ENCODE data around the gene SKOR2. TPM values are rescaled to one million over a fixed set of nuclear protein-coding genes. Genes with fewer than 3 reads are reported as not detected.

The SKOR2 gene
- total and polyA plus RNA-seq, 2 of the 4 experiments (the other 2 are of a cell fraction): not detected

- no peak overlapping the region for H2BK5ac ChIP-seq (ENCODE audit: low read depth, low read length, poor library complexity, severe bottlenecking)
- H3K9me1 ChIP-seq (ENCODE audit: insufficient read depth, low read length): no peaks in the 10 kb centered on the region
- no peak overlapping the region for H2BK120ac ChIP-seq (ENCODE audit: low read depth, low read length)
- dilution Hi-C loops (cut with HindIII; ENCODE audit: low sequenced_read_pairs, unreplicated experiment): no loop called here
- H3K27me3 ChIP-seq (ENCODE audit: control insufficient read depth, insufficient read depth, low read length): peaks cover 28% of the 10 kb centered on the region
- no peak overlapping the region for H3K27ac ChIP-seq (ENCODE audit: insufficient read depth, low read length)
- no peak overlapping the region for H3K4me2 ChIP-seq (ENCODE audit: low read depth, low read length)
- no peak overlapping the region for H3K4me3 ChIP-seq (ENCODE audit: insufficient read depth, low read depth, low read length)
- no peak overlapping the region for H2AK9ac ChIP-seq (replicated peaks; ENCODE audit: low read depth, low read length, poor library complexity)
- H3K4me1 ChIP-seq (ENCODE audit: control insufficient read depth, insufficient read depth, low read length): no peaks in the 10 kb centered on the region
- DNase-seq: no peak
- H3K79me1 ChIP-seq (ENCODE audit: low read depth in 1 of 2, low read length in 2 of 2): no peaks in the 10 kb centered on the region
- H2AFZ ChIP-seq (replicated peaks; ENCODE audit: low read length, poor library complexity): no peak overlapping the region
- no peak overlapping the region for H2AK5ac ChIP-seq (ENCODE audit: low read depth, low read length)
- intact Hi-C loops (cut with micrococcal nuclease): no loop called here
- H3K9ac ChIP-seq (ENCODE audit: low read depth, low read length): no peak overlapping the region
- H3K18ac ChIP-seq (ENCODE audit: low read depth, low read length): no peak overlapping the region
- H3K4ac ChIP-seq (ENCODE audit: low read depth, low read length): no peak overlapping the region
- TF ChIP-seq FOS (IDR thresholded peaks at IDR 0.05; ENCODE audit: low read depth, low read length) (no peak), POLR2A (IDR thresholded peaks at IDR 0.05; ENCODE audit: low read depth, low read length) (no peak), BHLHE40 (IDR thresholded peaks at IDR 0.05; ENCODE audit: low read depth, low read length) (no peak), SMC3 (IDR thresholded peaks at IDR 0.05; ENCODE audit: low read depth, low read length) (no peak)
- H4K8ac ChIP-seq (ENCODE audit: low read depth in 2 of 2, low read length in 2 of 2): no peak overlapping the region
- no peak for ATAC-seq (ENCODE audit: low read depth)
- BruUV-seq (replicated peaks): no TSS peak
- ChIA-PET POLR2A (ENCODE audit: unreplicated experiment) (no interaction called here), CTCF (interaction anchor here (0.6 kb wide), 1 partner anchor 17 kb away, joined by 3 read pairs; no protein-coding TSS in a partner anchor)
- H4K91ac ChIP-seq (ENCODE audit: insufficient read depth, low read depth, low read length): no peak overlapping the region
- peaks cover 2% of the 10 kb centered on the region; the same call in 1 of the 2 replicates for H3K9me3 ChIP-seq (ENCODE audit: control insufficient read depth, insufficient read depth, low read length)
- no peak overlapping the region for H2BK20ac ChIP-seq (ENCODE audit: low read depth, low read length)
- no peaks in the 10 kb centered on the region for H3K36me3 ChIP-seq (ENCODE audit: control insufficient read depth, insufficient read depth, low read length)
- H3K14ac ChIP-seq (replicated peaks; ENCODE audit: low read depth, low read length): no peak overlapping the region
- no peak overlapping the region for H4K5ac ChIP-seq (ENCODE audit: low read depth, low read length)
- H2BK15ac ChIP-seq (ENCODE audit: low read depth, low read length): no peak overlapping the region
- in situ Hi-C loops (cut with MboI; ENCODE audit: low sequenced_read_pairs): no loop called here
- WGBS, 2 experiments (ENCODE audit: extremely low coverage in 2 of 2, insufficient read length in 1 of 2): 6% methylated on average over 9 of the region's 64 CpGs; no CpG with 5 or more reads in 1 of the 2 experiments
- H3K56ac ChIP-seq (ENCODE audit: extremely low read depth, insufficient read depth, low read length): no peak overlapping the region
- no peaks in the 10 kb centered on the region for H4K20me1 ChIP-seq (ENCODE audit: insufficient read depth, low read length)
- no peak overlapping the region for H3K23ac ChIP-seq (ENCODE audit: low read depth, low read length)
These were observed 9.7 kb upstream of the SKOR2 start for GRCh38 chr18:47260924-47261701.

Data from IMR-90 (cell line).